HEK293 (cell line): ENCODE data around the gene STIM2.

ENCODE experiments used
- CTCF ChIP-seq: fragments of 450-650 bp; formaldehyde crosslinking; IDR thresholded peaks from 2 replicates; pipeline ENCODE4 v1.5.1; 2016; ENCODE audit warnings: missing biosample characterization, missing genetic modification characterization
- ZNF311 ChIP-seq: fragments of 450-650 bp; formaldehyde crosslinking; IDR thresholded peaks from 2 replicates; pipeline ENCODE4 v1.5.1; 2017; ENCODE audit warnings: missing biosample characterization, missing genetic modification characterization, borderline replicate concordance

- no peak for TF ChIP-seq ZNF311 (tag by site-specific recombination)
- TF ChIP-seq CTCF: no peak
These were observed 30.4 kb downstream of the STIM2 start for GRCh38 chr4:26891054-26891453.
